ENCODE results near the gene TRIM31.
A peak's percentile ranks its signal among the peaks of the same experiment; 100 is the strongest.

TRIM31 gene

GRCh38 chr6:30077218-30077617 is 35.7 kb downstream of the TRIM31 start:
- ATAC-seq (no peak), DNase-seq (ENCODE audit: low spot score in 2 of 2) (no peak)
- Mint-ChIP-seq H3K9me3 (no peaks in the 10 kb centered on the region), H3K4me1 (peaks cover 49% of the 10 kb centered on the region), H3K36me3 (no peaks in the 10 kb centered on the region), H3K4me3 (no peak overlapping the region), H3K27ac (no peak overlapping the region)

DNA sequence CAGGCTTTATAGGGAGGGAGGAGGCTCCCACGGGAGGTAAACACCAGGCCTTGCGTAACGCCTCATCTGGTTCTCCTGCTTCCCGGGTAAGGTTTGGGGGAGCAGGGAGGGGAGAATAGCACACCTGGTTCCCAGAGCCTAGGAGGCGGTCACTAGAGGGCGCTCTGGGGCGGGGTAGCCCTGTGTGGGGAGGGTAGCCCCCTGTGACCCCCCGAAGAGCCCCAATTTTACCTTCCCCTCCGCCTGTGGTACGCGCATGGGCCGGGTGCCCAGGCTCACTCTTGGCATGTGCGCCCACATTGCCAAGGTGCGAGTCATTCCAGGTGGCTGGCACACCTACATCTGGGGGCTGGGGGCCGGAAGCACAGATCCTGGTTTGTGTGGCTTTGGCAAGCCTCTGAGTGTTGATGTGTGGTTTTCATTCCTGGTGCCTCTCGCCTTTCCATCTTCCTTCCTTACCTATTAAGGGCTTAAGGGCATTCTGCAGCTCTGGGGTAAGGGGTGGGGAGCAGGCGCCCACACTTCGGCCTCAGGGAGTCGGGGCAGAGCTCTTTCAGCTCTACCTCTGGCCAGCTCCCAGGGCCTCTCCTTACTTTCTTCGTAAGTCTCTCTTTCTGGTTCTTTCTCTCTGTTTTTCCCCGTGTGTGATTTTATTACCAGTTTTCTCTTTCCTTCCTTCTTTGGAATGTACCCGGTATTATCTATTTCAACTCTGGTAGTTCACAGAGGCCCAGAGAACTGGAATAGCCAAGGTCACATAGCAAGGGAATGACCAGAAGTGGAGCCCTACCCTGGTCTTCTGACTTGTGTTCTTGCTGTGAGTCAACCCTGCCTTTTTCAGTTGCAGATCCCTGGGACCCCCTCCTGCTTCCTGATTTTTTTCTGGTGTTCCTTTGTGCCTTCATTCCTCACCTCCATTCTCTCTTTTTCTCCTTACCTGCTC is 36.8 kb downstream of the TRIM31 start:
- no peaks in the 10 kb centered on the region for H3K9me3 Mint-ChIP-seq
- no peak for ATAC-seq
- no peaks in the 10 kb centered on the region for H3K36me3 Mint-ChIP-seq
- DNase-seq (ENCODE audit: low spot score in 2 of 2), result peak in 1 of 2 donors; percentile 55
- peak overlapping the region; percentile 57 for H3K4me3 Mint-ChIP-seq
- H3K27ac Mint-ChIP-seq, result no peak overlapping the region
- H3K4me1 Mint-ChIP-seq, result peaks cover 57% of the 10 kb centered on the region

GRCh38 chr6:30075094-30075789 is 37.6 kb downstream of the TRIM31 start, which contains the start of gene RNF39:
Gene RNF39, minus strand, starts transcription at chr6:30075769. Its CDS starts 184 bp downstream, at chr6:30075585.
- no peak within 1 kb of the TSS for H3K27ac Mint-ChIP-seq
- DNase-seq (ENCODE audit: low spot score in 2 of 2) (peak in 1 of 2 donors; percentile 47), ATAC-seq (no peak)
- peaks cover 65% of the 10 kb centered on the region for H3K4me1 Mint-ChIP-seq
- no peaks in the 10 kb centered on the region for H3K9me3 Mint-ChIP-seq
- peak within 1 kb of the TSS; percentile 57 for H3K4me3 Mint-ChIP-seq
- H3K36me3 Mint-ChIP-seq, result peaks cover 2% of the 10 kb centered on the region

- DNase-seq (ENCODE audit: low spot score in 2 of 2), result no peak
- no peak for ATAC-seq
- Mint-ChIP-seq H3K9me3 (no peaks in the 10 kb centered on the region), H3K36me3 (peaks cover 9% of the 10 kb centered on the region), H3K27ac (no peak overlapping the region), H3K4me3 (peak overlapping the region; percentile 57), H3K4me1 (peaks cover 68% of the 10 kb centered on the region)
Measured at GRCh38 chr6:30074331-30075093, 38.4 kb downstream of the TRIM31 start.

- ATAC-seq, result no peak
- DNase-seq (ENCODE audit: low spot score in 2 of 2), result peak in 1 of 2 donors; percentile 48
- Mint-ChIP-seq H3K27ac (no peak overlapping the region), H3K36me3 (peaks cover 18% of the 10 kb centered on the region), H3K4me3 (peak overlapping the region; percentile 57), H3K4me1 (peaks cover 69% of the 10 kb centered on the region), H3K9me3 (no peaks in the 10 kb centered on the region)
Measured at GRCh38 chr6:30073489-30074235, 39.2 kb downstream of the TRIM31 start.

- Mint-ChIP-seq H3K36me3 (peaks cover 31% of the 10 kb centered on the region), H3K4me1 (peaks cover 72% of the 10 kb centered on the region), H3K27ac (peak overlapping the region; percentile 17), H3K4me3 (peak overlapping the region; percentile 8), H3K9me3 (no peaks in the 10 kb centered on the region)
- DNase-seq (ENCODE audit: low spot score in 2 of 2) (peak in 1 of 2 donors; percentile 43), ATAC-seq (no peak)
Measured at GRCh38 chr6:30071858-30072257, 41.0 kb downstream of the TRIM31 start.

- DNase-seq (ENCODE audit: low spot score in 2 of 2) (peak in 1 of 2 donors; percentile 49), ATAC-seq (no peak)
- peak overlapping the region; percentile 20 for H3K4me3 Mint-ChIP-seq
- H3K27ac Mint-ChIP-seq, result peak overlapping the region; percentile 57
- no peaks in the 10 kb centered on the region for H3K9me3 Mint-ChIP-seq
- H3K36me3 Mint-ChIP-seq, result peaks cover 36% of the 10 kb centered on the region
- peaks cover 69% of the 10 kb centered on the region for H3K4me1 Mint-ChIP-seq
Measured at GRCh38 chr6:30071081-30071818, 41.6 kb downstream of the TRIM31 start.

DNA sequence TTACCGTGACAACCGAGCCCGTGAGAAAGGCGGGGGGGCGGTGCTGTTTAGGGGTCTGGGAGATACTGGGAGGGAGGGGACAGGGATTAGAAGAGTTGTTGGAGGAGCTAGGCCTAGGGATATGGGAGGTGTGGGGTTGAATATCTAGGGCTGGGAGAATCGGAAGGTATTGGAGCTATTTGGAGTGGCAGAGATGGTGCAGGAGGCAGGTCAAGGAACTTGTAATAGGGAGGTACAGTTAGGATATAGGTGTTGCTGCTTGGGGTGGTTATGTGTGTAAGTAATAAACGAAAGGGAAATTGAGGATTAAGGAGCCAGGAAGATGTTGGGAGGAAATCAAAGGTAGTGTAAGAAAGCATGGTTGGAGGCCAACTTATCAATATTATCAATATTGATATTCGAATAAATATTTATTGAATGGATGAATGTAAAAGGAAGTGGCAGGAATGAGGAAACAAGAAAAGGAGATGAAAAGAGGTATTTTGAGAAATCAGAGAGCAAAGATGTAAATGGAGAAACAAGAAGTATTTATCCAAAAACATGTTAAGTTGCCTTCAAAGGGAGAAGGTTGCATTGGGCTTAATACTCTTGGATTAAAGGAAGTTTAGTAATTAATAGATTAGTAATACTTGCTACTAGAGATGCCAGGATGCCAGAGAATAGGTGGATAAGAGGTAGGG is 45.3 kb downstream of the TRIM31 start:
- no peak for ATAC-seq
- peaks cover 59% of the 10 kb centered on the region for H3K4me1 Mint-ChIP-seq
- peaks cover 62% of the 10 kb centered on the region for H3K36me3 Mint-ChIP-seq
- H3K27ac Mint-ChIP-seq, result peak overlapping the region; percentile 97
- peak overlapping the region; percentile 84 for H3K4me3 Mint-ChIP-seq
- peak in 1 of 2 donors; percentile 0 for DNase-seq (ENCODE audit: low spot score in 2 of 2)
- H3K9me3 Mint-ChIP-seq, result no peaks in the 10 kb centered on the region

DNA sequence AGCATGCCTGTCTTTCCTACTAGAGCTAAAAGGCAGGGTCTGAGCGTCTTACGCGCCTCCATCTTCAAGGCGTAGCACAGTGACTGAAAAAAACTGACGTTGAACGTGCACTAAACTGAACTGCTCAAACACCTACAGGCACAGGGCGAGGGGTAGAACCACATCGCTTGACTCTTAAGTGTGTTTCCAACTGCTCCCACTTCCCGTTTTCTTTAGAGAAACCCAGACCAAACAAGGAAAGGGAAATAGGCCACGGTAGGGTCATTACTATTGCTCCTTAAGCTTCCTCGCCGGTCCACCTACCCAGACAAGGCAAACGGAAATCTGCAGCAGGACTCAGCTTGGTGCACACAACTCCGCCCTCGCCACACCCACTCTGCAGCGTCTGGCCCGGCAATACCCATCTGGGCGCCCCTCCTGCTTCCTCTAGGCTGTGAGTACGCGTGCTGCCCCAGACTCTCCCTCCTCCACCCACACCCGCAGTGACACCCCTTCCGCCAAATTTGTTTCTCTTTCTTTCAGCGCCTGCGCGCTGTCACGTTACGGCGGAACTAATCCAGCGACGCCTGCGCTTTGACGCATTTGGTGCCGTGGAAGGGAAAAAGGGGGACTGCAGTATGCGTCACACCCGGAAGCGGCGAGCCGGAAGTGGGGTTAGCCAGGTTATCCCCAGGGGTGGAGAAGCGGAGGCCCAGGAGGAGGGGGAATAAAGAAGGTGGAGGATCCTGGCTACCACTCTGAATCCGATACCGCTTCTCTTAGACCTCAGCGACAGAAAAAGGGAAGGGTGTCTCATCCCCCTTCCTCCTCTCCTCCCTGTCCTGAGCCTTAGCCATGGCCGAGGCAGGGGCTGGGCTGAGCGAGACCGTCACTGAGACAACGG is 46.1 kb downstream of the TRIM31 start, which contains the start of gene PPP1R11:
Gene PPP1R11 (plus strand): TSS at position 622 of the 883 bp plus-strand sequence. CDS start 213 bp downstream, at position 835.
- Mint-ChIP-seq H3K4me1 (peaks cover 56% of the 10 kb centered on the region), H3K27ac (peak within 1 kb of the TSS; percentile 97), H3K4me3 (peak within 1 kb of the TSS; percentile 84), H3K36me3 (peaks cover 69% of the 10 kb centered on the region), H3K9me3 (no peaks in the 10 kb centered on the region)
- DNase-seq (ENCODE audit: low spot score in 2 of 2) (peak; percentile 87 to 99), ATAC-seq (peak; percentile 99)

- peak overlapping the region; percentile 84 for H3K4me3 Mint-ChIP-seq
- ATAC-seq (no peak), DNase-seq (ENCODE audit: low spot score in 2 of 2) (peak in 1 of 2 donors; percentile 43)
- H3K36me3 Mint-ChIP-seq, result peaks cover 76% of the 10 kb centered on the region
- peak overlapping the region; percentile 97 for H3K27ac Mint-ChIP-seq
- H3K9me3 Mint-ChIP-seq, result no peaks in the 10 kb centered on the region
- H3K4me1 Mint-ChIP-seq, result peaks cover 56% of the 10 kb centered on the region
Measured at GRCh38 chr6:30066082-30066481, 46.8 kb downstream of the TRIM31 start.

DNA sequence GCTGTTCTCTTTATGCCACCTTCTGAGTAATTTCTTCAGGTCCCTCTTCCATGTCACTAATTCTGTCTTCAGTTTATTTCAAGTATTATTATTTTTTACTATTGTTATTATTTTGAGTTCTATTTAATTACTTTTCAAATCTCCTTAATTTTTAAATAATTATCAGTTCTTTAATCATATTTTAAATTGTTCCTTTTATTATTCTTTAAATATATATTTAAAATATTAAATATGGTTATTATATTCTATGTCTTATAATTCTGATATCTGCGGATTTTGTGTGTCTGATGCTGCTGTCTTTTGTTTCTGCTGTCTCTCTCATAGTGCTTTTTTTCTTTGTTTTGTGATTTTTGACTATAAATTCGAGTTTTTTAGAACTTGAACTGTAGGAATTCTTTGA is 49.6 kb downstream of the TRIM31 start:
- DNase-seq (ENCODE audit: low spot score in 2 of 2) (no peak), ATAC-seq (no peak)
- Mint-ChIP-seq H3K4me3 (peak overlapping the region; percentile 94), H3K36me3 (peaks cover 63% of the 10 kb centered on the region), H3K4me1 (peaks cover 45% of the 10 kb centered on the region), H3K9me3 (no peaks in the 10 kb centered on the region), H3K27ac (peak overlapping the region; percentile 50)

- H3K27ac Mint-ChIP-seq, result no peak overlapping the region
- no peaks in the 10 kb centered on the region for H3K9me3 Mint-ChIP-seq
- H3K4me1 Mint-ChIP-seq, result peaks cover 39% of the 10 kb centered on the region
- peak in 1 of 2 donors; percentile 52 for DNase-seq (ENCODE audit: low spot score in 2 of 2)
- ATAC-seq, result no peak
- peak overlapping the region; percentile 94 for H3K4me3 Mint-ChIP-seq
- peaks cover 64% of the 10 kb centered on the region for H3K36me3 Mint-ChIP-seq
Measured at GRCh38 chr6:30062471-30063178, 50.3 kb downstream of the TRIM31 start.

Measured in stimulated activated effector memory CD8-positive, alpha-beta T cell treated with anti-CD3 and anti-CD28 coated beads, Interleukin-12 subunit alpha, Interleukin-12 subunit beta, amount 100 ng/mL, for 72 hours (primary cell).